Activated CD4-positive, CD25-positive, alpha-beta regulatory T cell treated with anti-CD3 and anti-CD28 coated beads, Interleukin-2, amount 50 U/mL, for 16 hours (primary cell): Measurements from ENCODE around the gene MAP4K4.

ENCODE experiments used
- DNase-seq: peaks from one replicate; pipeline ENCODE4 v3.0.0-alpha.2; 2020; ENCODE audit warnings: low read depth, low spot score

The MAP4K4 gene

DNA sequence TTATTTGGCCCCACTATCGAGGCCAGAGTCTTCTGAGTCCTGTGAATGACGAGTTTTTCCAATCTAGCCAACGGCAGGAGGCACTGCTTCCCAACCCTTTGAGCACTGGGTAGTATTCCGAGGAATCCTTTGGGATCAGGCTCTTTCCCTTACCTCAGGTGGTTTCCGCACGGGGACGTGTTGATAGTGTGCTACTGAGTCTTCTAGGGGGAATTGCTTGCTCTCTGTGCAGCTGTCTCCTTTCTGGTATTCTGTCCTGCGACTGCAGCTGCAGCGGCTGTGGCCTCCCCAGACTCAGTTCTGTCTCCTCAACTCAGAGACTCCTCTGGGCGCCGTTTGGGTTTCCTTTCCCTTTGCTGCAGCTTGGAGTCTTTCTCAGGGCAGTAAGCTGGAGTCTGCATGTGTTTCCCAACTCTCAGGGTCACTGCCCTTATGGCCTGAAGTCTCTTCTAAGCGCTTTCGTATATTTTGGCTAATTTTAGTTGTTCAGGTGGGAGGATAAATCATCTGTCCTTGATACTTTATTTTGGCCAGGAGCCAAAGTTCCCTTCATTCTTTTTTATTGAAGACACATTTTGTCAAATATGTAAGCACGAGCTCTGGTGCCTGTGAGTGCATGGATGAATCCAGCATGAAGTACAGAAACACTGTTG is 118.4 kb downstream of the MAP4K4 start:
- DNase-seq, result no peak

DNA sequence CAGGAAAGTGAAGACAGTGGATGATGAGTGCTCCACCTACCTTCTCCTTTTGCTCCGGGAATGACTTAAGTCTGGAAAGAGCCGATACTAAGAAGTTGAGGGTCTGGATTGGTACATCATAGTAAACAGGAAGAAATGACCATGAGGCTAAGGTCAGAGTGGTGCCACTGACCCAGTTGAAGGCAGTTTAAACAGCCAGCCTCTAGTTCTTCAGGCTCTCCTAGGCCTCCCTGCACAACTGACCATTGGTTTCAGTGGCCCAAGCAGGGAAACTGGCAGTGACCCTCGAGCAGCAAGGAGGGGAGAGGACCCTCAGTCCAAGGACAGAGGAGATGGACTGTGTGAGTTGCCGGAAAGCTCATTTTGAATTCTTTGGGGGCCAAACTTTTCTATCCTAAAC is 119.1 kb downstream of the MAP4K4 start:
- no peak for DNase-seq

DNA sequence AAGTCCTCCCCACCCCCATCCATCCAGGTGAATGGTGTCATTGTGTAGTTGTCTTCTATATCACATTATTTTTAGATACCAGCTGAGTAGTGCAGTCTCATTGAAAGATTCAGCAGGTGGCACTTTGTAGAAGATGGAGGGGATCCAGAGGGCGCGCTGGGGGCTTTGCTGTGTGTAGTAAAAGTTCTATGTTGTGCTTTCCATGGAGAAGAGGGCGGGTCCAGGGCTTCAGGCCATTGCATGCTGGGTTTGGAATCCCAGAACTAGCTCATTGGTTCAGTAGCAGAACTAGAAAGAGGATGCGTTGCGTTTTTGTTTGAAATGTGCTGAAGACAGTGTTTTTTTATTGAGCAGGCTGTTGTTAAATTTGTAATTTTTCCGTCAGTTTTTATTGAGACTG is 120.0 kb downstream of the MAP4K4 start:
- no peak for DNase-seq

DNA sequence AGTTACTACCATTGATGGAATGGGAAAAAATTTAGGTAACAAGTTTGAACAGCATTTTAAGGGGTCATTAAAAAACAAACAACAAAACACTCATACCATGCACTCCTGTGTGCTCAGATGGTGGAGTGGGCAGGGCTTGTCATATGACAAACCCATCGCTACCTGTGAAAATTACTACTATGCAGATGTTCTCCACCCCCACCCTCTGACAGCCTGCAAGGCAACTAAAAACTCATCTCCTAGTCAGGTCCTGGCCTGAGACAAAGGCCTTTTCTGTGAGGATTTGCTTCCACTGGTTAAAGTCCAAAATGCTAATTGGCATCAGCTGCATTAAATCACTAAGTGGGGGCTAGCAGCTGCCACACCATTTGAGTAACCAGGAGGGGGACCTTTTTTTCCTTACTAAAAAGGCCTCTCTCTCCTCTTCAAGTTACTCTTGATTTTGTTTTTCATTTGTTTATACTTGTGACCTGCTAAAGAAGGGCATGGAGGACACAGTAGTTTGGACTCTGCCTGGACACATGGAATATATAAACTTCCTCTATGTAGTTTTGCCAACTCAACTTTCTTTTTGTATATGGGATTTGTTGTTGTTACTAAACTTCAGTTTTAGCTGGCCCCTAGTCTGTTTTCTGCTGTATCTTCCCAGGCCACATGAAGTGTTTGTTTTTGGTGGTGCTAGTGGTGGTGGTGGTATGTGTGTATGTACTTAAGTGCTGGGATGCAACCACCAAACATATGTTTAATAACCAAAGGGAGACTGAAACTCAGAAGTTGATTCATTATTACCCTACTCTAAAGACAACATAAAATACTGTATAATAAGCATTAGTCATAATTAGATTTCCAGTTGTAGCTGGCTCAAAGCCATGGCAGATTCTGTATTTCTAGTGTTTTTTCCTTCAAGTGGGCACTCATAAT is 121.3 kb downstream of the MAP4K4 start:
- DNase-seq, result no peak

DNA sequence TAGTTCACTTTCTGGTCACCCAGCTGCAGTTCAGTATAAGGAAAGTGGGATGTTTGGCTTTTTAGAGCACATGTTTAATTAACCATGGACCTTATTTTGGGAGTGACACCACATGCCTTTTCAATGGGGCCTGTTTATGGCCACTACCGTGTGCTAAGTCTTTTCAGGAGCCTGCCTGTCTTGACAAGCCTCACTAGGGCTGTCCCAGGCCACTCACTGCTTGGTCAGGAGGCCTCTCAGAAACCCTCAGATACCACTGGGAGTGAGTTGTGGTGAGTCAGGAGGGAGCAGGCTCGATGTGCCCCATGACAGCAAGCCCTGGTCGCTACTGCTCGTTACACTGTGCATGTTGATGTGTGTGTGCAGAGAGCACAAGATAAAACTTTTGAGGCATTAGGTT is 123.0 kb downstream of the MAP4K4 start:
- no peak for DNase-seq

DNA sequence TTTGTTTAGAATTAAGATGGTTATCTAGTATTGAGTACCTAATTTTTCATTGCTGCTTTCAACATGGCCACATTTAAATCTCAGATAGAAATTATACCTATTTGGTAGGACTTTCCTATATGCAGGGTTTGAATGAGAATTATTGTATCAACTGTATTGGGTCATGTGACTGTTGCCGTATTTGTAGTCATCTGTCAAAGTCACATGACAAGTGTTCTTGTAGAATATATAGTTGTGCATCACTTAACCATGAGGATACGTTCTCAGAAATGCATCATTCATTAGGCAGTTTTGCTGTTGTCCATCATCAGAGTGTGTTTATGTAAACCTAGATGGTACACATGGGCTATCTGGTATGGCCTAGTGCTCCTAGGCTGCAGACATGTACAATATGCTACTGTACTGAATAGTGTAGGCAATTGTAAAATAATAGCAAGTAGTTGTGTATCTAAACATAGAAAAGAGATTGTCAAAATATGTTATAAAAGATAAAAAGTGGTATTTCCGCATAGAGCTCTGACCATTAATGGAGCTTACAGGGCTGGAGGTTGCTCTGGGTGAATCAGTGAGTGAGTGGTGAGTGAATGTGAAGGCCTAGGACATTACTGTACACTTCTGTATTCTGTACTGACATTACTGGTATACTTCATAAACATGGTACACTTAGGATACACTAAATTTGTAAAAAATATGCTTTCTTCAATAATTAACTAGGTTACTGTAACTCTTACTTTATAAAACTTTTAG is 123.7 kb downstream of the MAP4K4 start:
- DNase-seq, result no peak

DNA sequence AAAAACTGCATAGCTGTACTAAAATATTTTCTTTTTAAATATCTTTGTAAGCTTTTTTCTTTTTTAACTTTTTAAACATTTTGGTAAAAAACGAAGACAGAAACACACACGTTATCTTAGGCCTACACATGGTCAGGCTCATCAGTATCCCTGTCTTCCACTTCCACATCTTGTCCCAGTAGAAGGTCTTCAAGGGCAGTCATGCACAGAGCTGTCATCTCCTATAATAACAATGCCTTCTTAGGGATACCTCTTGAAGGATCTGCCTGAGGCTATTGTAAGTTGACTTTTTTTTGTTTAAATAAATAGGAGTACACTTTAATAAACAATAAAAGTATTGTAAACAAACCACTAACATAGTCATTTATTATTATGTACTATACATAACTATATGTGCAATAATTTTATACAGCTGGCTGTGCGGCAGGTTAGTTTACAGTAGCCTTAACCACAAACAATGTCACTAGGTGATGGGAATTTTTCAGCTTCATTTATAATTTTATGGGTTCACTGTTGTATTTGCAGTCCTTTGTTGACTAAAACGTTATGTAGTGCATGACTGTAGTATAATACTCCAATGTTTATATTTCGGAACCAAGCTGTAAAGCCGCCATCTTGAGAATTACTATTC is 124.4 kb downstream of the MAP4K4 start:
- no peak for DNase-seq

DNA sequence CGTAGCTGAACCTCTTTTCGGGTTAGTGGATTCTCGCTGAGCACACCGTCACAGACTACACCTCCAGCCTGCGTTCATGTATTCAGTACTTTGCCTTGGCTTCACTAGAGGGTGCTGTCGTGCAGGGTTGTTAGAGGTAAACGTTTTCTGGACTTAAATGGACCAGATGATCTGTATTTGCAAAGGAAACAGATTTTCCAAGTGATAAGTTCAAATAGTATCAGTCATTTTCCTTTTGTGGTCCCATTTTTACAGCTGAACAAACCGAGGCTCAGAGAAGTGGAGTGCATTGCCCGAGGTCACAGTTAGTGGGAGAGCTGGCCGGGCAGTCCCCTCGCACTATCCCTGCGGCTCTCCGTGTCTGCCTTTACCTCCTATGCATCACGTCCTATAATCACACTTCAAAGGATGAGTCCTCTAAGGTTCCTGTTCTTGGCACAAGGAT is 125.9 kb downstream of the MAP4K4 start:
- DNase-seq, result peak; percentile 57

DNA sequence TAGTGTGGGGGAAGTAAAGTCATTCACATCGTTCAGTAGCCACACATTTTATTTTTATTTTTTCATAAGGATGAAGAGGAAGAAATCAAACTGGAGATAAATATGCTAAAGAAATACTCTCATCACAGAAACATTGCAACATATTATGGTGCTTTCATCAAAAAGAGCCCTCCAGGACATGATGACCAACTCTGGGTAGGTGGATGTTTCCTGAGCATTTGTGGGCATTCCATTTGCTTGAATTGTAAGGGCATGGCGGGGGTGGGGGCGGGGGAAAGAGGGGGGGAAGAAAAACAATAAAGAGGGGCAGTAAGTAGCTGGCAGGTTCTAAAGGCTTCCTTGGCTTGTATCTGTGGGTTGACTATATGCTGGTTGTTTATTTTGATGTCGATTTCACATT is 126.4 kb downstream of the MAP4K4 start:
- no peak for DNase-seq

DNA sequence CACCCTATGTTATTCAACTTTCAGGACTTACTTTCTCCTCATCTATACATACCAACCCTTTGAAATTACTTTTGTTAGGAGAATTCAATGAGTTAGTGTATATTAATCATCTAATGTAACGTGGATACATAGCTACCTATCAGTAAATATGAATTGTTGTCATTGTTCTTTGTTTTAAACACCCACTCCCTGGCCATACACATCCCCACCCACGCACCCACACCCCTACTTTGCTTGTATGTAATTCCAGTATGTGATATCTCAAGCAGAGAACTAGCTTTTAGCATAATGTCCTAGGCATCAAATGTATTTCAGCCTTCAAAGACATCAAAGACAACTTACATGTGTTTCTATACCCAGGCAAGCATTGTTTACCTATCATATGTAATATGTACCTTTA is 129.2 kb downstream of the MAP4K4 start:
- DNase-seq, result no peak

DNA sequence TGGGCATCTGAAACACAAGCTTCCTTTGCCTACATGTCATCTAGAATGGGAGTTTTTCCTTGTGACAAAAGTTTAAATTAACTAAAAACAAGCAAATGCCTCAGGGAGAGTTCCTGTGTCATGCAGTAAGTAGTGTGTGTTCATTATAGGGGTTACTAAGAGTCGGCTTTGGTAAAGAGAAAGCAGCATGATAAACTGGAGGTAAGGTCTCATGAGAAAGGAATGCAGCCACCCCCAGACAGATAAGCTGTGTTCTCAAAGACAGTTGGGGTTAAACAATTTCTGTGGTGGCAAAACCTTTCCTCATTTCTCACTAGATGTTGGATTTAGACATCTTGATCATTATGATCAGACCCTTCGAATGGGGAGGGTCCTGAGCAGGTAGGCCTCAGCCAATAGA is 129.7 kb downstream of the MAP4K4 start:
- DNase-seq, result no peak

DNA sequence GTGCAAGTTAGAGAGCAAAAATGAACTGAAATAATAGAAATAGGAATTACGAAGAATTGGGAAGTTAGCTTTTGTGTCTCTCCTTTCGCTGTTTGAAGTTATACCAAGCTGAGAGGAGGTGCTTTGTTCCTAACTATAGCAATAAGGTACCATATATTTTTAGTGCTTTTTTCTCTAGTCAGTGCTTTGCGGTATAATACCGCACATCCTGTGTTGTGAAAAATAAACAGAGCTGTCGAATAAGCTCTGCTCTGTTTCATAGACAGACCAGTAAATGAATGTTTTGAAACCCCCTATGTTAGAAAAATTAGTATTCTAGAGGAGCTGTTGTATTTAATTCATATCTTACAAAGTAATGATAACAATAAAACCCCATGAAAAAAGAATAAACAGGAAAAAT is 130.8 kb downstream of the MAP4K4 start:
- no peak for DNase-seq

DNA sequence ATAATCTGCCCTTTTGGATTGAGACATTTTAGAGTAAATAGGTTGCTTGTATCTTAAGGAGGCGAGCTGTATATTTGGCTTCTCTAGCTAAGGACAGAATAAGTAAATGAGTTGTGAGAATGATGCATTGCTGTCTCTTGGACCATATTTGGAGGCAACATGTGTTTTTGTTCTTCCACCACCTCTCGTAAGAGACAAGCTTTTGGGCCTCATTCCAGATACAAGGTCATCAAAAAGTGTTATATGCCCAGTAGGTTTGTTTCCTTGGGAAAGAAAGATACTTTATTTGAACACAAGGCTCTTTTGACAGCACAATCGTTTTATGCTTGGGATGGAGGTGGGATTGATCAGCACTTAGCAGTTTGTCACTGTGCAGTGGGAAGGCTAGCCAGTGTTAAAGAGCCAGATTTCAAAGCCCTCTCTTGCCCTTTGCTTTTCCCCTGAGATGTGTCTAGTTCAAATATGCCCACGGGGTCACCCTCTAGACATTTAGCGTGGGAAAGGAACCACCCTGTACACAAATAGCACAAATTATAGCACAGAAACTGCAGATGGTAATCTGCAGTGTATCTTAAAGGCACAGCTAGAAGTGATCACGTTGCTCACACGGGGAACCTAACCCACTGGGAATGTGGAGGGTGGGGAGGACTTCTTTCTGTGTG is 131.3 kb downstream of the MAP4K4 start:
- no peak for DNase-seq

DNA sequence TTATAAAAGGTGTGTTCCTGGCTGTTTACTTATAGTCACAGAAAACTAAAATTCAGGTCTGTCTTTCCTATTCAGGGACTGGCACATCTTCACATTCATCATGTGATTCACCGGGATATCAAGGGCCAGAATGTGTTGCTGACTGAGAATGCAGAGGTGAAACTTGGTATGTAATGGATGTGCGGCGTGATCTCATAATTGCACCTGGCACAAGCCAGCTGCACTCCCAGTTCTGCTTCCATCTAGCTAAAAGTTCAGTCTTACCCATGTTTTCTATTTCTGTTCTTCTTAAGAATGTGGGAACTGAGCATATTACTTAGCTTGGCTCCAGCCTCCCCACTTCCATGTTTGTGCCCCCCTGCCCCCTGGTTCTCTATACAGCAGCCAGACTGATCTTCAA is 131.9 kb downstream of the MAP4K4 start:
- DNase-seq, result no peak

DNA sequence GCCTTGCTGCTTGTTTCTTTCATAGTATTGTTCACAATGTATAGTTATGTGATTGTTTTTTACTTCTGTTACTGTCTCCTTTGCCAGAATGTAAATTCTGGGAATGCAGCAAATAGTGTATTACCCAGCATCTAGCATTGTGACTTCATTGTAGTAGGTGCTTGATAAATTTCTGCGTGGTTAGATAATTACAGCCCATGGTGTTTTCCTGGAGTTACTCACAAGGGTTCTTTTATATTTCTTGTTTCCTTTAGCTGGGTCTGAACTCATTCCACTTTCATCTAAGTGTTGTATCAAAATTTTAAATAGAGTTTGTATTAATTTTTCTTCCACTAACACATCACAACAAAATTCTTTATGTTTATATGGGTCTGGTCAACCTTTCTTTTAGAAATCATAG is 132.6 kb downstream of the MAP4K4 start:
- no peak for DNase-seq

DNA sequence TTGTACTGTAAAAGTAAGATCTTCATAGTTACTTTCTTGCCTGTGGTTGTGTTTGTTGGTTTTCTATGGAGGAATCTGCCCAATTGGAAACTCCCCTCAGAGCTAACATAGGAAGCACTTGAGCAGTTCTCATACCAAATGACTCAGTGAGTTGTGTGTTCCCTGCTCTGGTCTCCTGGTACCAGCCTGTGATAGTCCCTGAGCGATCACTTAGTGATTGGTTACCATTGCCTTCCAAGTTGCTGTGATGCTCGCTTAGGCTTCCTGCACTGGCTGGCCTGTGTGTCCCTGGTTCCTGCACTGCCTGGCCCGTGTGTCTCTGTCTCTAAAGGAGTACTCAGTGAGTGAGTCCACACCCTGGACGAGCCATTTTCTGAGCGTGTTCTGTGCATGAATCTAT is 133.0 kb downstream of the MAP4K4 start:
- no peak for DNase-seq

DNA sequence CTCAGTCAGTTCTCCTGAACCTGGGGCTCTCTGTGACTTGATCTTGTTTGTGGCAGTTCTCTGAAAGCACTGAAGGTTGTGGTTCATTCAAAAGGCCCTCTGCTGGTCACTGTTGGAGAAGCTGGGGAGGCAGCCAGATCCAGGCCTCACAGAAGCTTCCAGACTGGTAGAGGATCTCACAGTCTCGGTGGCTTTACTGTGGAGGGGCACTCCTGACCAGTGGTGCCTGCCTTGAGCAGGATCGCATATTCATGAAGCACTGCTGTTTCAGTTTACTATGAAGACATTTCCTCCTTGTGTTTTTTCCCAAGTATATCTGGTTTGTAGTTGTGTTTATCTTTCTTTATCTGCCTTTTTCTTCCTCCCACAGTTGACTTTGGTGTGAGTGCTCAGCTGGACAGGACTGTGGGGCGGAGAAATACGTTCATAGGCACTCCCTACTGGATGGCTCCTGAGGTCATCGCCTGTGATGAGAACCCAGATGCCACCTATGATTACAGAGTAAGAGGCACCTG is 133.9 kb downstream of the MAP4K4 start:
- peak; percentile 35 for DNase-seq

DNA sequence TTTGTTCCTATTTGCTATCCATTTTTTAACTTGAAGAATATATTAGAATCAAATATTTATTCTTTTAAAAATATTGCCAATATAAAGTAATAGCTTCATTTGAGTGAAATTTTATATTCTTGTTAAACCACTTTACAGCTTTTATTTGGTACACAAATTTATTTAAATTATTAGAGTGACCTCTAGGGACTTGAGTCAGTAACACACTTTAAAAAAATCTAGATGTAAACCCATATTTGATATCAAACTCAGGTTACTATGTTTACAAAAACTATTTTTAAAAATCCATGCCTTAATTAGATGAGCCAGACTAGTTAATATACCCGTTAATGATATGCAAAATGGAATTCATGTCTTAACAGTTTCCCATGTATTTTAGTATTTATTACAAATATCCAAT is 134.6 kb downstream of the MAP4K4 start:
- no peak for DNase-seq

DNA sequence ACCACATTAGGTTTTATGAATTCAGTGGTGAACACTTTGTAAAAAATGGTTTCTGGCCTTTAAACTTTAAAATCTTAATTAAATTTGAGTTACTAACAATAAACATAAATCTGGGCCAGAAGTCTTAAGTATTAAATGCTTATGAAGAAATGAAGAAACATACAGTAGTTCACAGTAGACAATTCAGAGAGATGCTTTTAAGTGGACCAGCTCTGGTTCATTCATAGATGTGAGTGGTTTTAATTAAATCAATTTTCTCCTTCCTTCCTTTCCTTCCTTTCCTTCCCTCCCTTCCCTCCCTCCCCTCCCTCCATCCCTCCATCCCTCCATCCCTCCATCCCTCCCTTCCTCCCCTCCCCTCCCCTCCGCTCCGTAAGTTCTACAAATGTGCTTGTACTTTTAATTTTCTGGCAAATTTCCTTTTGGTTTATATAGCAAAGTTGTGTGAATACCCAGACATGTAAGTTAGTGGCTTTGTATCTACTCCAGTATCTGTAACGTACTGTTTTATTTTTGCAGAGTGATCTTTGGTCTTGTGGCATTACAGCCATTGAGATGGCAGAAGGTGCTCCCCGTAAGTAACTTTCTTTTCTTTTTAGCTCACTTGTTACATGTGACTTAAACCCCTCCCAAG is 136.5 kb downstream of the MAP4K4 start:
- no peak for DNase-seq

DNA sequence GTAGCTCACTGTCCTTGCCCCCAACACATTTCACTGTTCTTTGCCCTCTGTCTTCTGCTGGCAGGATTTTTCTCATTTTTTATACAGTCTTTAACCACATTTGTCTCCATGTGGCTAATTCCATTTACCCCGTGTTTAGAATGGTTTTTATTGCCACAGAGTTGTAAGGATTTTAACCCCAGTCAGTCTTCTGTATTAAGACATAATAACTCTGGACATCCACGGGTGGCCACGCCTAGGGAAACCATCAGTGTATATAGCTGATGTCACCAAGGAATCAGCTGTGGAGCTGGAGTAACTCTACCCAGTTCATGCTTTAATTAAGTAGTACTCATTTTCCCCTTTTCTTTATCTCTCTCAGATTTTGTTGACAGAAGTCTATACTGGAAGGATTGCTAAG is 139.8 kb downstream of the MAP4K4 start:
- no peak for DNase-seq
